OCI-LY3 (cell line): ENCODE measurements around the gene AGBL4.

Experiments used
- H2AFZ ChIP-seq: fragments of 200-600, 300-600 bp; shearing (Covaris generic); 2 replicates; pipeline ENCODE4 v1.6.0; 2014; ENCODE audit warnings: antibody characterized with exemption, low read depth, low read length
- H3K27ac ChIP-seq: fragments of 200-600, 300-600 bp; sonication (generic); 2 replicates; pipeline ENCODE4 v1.5.1; 2014; ENCODE audit warnings: mild to moderate bottlenecking, low read length, moderate library complexity, mixed read lengths
- H3K27me3 ChIP-seq: fragments of 200-600, 300-600 bp; sonication (generic); 2 replicates; pipeline ENCODE4 v1.6.1; 2014; ENCODE audit warnings: low read depth, low read length, mixed read lengths
- H3K36me3 ChIP-seq: fragments of 200-600, 300-600 bp; sonication (generic); replicated peaks from 2 replicates; pipeline ENCODE3; 2014; ENCODE audit warnings: low read depth, low read length, mixed read lengths
- H3K4me1 ChIP-seq: fragments of 300-600, 200-600 bp; sonication (generic); 2 replicates; pipeline ENCODE4 v1.6.1; 2014; ENCODE audit warnings: low read length, mixed read lengths
- H3K4me2 ChIP-seq: fragments of 200-600, 300-600 bp; sonication (generic); 2 replicates; pipeline ENCODE4 v1.6.1; 2014; ENCODE audit warnings: low read length, mixed read lengths
- H3K4me3 ChIP-seq: fragments of 300-600, 200-600 bp; sonication (generic); 2 replicates; pipeline ENCODE4 v1.5.1; 2014; ENCODE audit warnings: antibody characterized with exemption, mild to moderate bottlenecking, low read length, moderate library complexity
- H3K79me2 ChIP-seq: fragments of 300-600, 200-600 bp; shearing (Covaris generic); 2 replicates; pipeline ENCODE4 v1.6.1; 2014; ENCODE audit warnings: mild to moderate bottlenecking, low read length, mixed read lengths
- H3K9ac ChIP-seq: fragments of 300-600, 200-600 bp; shearing (Covaris generic); 2 replicates; pipeline ENCODE4 v1.6.0; 2014; ENCODE audit warnings: mild to moderate bottlenecking, low read length, moderate library complexity
- H3K9me3 ChIP-seq: fragments of 200-600, 300-600 bp; shearing (Covaris generic); 2 replicates; pipeline ENCODE4 v1.6.1; 2014; ENCODE audit warnings: low read length, mixed read lengths; ENCODE audit not compliant: insufficient read depth
- H4K20me1 ChIP-seq: fragments of 200-600, 300-600 bp; sonication (generic); 2 replicates; pipeline ENCODE4 v1.6.1; 2016; ENCODE audit warnings: low read length, mixed read lengths; ENCODE audit not compliant: insufficient read depth
- EZH2phosphoT487 ChIP-seq: fragments of 200-600 bp; shearing (Covaris generic); IDR thresholded peaks from 2 replicates; pipeline ENCODE4 v1.6.1; 2018; ENCODE audit warnings: antibody characterized with exemption, mixed run types, low read depth
- TF ChIP-seq, protein P1 (sequence below): fragments of 200-600, 300-600 bp; sonication (generic); IDR thresholded peaks from 2 replicates; pipeline ENCODE4 v1.5.1; 2014; ENCODE audit warnings: antibody characterized with exemption, low read length, low read depth

Gene AGBL4

DNA sequence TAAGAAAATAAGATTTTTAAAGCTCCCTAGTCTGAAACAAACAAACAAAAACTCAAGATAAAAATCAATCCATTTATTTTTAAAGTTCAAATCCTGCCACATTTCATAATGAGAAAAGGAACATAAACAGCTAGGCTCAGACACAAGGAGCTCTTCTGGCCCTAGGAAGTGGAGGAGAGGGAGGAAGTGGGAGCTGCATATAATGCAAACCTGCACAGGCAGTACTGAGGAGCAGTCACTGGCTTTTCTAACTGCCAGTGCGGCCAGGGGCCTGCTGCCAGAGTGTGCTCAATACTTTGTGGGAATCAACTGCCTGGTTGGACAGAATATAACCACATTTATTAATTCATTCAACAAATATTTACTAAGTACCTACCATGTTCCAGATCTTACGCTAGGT, 1411.9 kb downstream of the AGBL4 start:
- TF ChIP-seq, protein P1, sequence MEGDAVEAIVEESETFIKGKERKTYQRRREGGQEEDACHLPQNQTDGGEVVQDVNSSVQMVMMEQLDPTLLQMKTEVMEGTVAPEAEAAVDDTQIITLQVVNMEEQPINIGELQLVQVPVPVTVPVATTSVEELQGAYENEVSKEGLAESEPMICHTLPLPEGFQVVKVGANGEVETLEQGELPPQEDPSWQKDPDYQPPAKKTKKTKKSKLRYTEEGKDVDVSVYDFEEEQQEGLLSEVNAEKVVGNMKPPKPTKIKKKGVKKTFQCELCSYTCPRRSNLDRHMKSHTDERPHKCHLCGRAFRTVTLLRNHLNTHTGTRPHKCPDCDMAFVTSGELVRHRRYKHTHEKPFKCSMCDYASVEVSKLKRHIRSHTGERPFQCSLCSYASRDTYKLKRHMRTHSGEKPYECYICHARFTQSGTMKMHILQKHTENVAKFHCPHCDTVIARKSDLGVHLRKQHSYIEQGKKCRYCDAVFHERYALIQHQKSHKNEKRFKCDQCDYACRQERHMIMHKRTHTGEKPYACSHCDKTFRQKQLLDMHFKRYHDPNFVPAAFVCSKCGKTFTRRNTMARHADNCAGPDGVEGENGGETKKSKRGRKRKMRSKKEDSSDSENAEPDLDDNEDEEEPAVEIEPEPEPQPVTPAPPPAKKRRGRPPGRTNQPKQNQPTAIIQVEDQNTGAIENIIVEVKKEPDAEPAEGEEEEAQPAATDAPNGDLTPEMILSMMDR: no peak
- TF ChIP-seq EZH2phosphoT487: no peak
- Histone ChIP-seq H3K4me2 (no peak overlapping the region), H2AFZ (no peak overlapping the region), H3K9ac (no peak overlapping the region), H3K4me3 (no peak overlapping the region), H3K79me2 (no peaks in the 10 kb centered on the region), H3K4me1 (no peaks in the 10 kb centered on the region), H3K27me3 (no peaks in the 10 kb centered on the region), H3K27ac (no peak overlapping the region), H3K36me3 (no peaks in the 10 kb centered on the region), H3K9me3 (no peaks in the 10 kb centered on the region), H4K20me1 (no peaks in the 10 kb centered on the region)

DNA sequence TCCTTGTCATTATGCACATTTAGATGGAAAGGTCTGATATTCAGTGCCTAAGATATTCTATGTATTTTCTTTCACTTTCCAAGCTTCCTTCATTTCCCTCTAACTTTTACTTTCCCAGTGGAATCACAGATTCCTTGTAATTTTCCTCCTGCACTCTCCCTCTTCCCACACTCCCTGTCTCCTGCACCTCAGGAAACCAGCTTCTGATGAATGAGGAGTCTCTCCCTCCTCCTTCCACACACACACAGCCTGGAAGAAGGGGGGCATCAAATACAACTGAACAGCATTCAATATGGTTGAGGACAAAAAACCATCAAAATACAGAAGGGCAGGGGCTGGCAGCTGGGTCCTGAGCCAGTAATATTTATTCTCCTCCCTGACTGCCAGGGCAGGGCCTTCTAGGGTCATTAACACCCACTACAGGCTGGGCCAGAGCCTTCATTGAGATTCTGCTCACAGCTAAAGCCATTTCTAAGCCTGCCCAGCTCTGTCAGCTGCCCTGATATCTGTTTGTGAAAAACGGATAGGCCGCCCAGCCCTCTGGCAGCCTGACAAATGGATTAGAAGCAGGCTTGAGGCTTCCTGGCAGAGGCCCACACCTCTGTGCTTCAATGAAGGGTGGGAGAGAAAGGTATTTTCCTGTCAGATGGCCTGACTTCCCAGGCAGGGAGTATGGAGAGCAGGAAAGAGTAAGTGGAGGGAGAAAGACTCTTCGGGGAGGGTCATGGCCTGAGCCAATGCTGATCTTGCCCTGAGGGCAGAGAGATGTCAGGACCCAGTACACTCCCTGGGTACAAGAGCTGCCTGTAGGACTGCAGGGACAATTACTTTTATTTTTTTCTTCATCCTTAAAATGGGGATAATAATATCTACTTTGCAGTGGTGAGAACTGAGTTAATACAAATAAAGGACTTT, 1412.9 kb downstream of the AGBL4 start:
- Histone ChIP-seq H3K27me3 (no peaks in the 10 kb centered on the region), H3K4me3 (no peak overlapping the region), H2AFZ (no peak overlapping the region), H3K9me3 (no peaks in the 10 kb centered on the region), H3K9ac (no peak overlapping the region), H3K27ac (no peak overlapping the region), H3K36me3 (no peaks in the 10 kb centered on the region), H3K4me2 (no peak overlapping the region), H4K20me1 (no peaks in the 10 kb centered on the region), H3K79me2 (no peaks in the 10 kb centered on the region), H3K4me1 (no peaks in the 10 kb centered on the region)
- TF ChIP-seq, protein P1: no peak
- TF ChIP-seq EZH2phosphoT487: no peak

DNA sequence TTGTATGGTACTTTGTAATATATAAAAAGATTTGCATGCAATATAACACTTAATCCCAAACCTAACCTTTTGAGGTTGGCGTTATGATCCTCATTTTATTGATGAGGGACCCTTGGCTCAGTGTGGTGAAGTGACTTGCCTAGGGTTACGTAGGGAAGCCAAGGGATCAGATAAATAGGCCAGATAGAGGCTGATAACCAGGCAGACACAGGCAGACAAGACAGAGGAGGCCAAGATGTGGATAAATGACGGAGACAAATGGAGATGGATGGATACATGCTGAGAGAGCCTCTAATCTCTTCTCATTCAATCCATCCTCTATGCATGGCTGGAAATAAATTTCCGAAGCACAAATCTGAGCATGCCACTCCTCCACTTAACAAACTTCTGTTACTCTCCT, 1414.9 kb downstream of the AGBL4 start:
- Histone ChIP-seq H3K9ac (no peak overlapping the region), H3K4me2 (no peak overlapping the region), H3K36me3 (no peaks in the 10 kb centered on the region), H2AFZ (no peak overlapping the region), H4K20me1 (no peaks in the 10 kb centered on the region), H3K4me1 (no peaks in the 10 kb centered on the region), H3K4me3 (no peak overlapping the region), H3K27me3 (no peaks in the 10 kb centered on the region), H3K9me3 (no peaks in the 10 kb centered on the region), H3K27ac (no peak overlapping the region), H3K79me2 (no peaks in the 10 kb centered on the region)
- TF ChIP-seq EZH2phosphoT487: no peak
- TF ChIP-seq, protein P1: no peak

DNA sequence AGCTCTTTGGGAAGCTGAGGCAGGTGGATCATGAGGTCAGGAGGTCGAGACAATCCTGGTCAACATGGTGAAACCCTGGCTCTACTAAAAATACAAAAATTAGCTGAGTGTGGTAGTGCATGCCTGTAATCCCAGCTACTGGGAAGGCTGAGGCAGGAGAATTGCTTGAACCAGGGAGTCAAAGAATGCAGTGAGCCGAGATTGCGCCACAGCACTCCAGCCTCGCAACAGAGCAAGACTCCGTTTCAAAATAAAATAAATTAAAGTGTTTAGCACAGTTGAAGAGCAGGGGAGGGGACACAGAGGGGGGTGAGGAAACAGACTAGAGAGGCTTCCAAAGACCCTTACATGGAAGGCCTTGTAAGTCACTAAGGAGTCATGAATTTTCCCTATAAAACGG, 1420.5 kb downstream of the AGBL4 start:
- Histone ChIP-seq H4K20me1 (no peaks in the 10 kb centered on the region), H3K27ac (no peak overlapping the region), H3K27me3 (no peaks in the 10 kb centered on the region), H3K4me2 (no peak overlapping the region), H2AFZ (no peak overlapping the region), H3K9ac (no peak overlapping the region), H3K36me3 (no peaks in the 10 kb centered on the region), H3K4me1 (peaks cover 6% of the 10 kb centered on the region; the same call in 1 of the 2 replicates), H3K79me2 (no peaks in the 10 kb centered on the region), H3K9me3 (no peaks in the 10 kb centered on the region), H3K4me3 (no peak overlapping the region)
- TF ChIP-seq EZH2phosphoT487: no peak
- TF ChIP-seq, protein P1: no peak
